Measurements from ENCODE around the gene GSK3B. TPM values are rescaled to one million over a fixed set of nuclear protein-coding genes. Genes with fewer than 3 reads are reported as not detected.

GSK3B gene
- total and polyA plus RNA-seq, 10 of the 15 experiments (the other 5 are each of a cell fraction or from before 2014, with no cell fraction given), result 8.5 to 49.8 (median 25.5) TPM

- no peaks in the 10 kb centered on the region for H4K20me1 ChIP-seq (ENCODE audit: control insufficient read depth, insufficient read depth)
- in situ Hi-C loops (cut with MboI), result no loop called here
- no peak for ATAC-seq
- H3K79me2 ChIP-seq (ENCODE audit: control insufficient read depth, insufficient read depth, low read length), result no peaks in the 10 kb centered on the region
- H3K27me3 ChIP-seq (replicated peaks in 1 of 2; ENCODE audit: control insufficient read depth in 2 of 2, insufficient read depth in 2 of 2, low read length in 1 of 2), result no peaks in the 10 kb centered on the region
- no peak overlapping the region for H3K9ac ChIP-seq (ENCODE audit: control insufficient read depth, insufficient read depth, low read length)
- no peaks in the 10 kb centered on the region for H3K36me3 ChIP-seq (ENCODE audit: control insufficient read depth in 2 of 2, insufficient read depth in 2 of 2, low read length in 1 of 2)
- DNase-seq (ENCODE audit: low read depth, low spot score), result no peak
- ChIA-PET CTCF (interaction anchor here (1.4 kb wide), 1 partner anchor 11 kb away, joined by 5 read pairs; no protein-coding TSS in a partner anchor), SMC1A (ENCODE audit: uncharacterized antibody, unreplicated experiment) (no interaction called here), POLR2A (no interaction called here), RAD21 (ENCODE audit: unreplicated experiment) (interaction anchor here (1.5 kb wide), 1 partner anchor 33 kb away, joined by 4 read pairs; no protein-coding TSS in a partner anchor)
- H3K27ac ChIP-seq (ENCODE audit: control insufficient read depth, insufficient read depth), result no peak overlapping the region
- H3K4me2 ChIP-seq (ENCODE audit: control insufficient read depth, insufficient read depth), result no peak overlapping the region
- H3K4me1 ChIP-seq (ENCODE audit: control insufficient read depth, insufficient read depth, low read length), result no peaks in the 10 kb centered on the region
- intact Hi-C loops (cut with micrococcal nuclease; ENCODE audit: unreplicated experiment), result no loop called here
- H3K9me3 ChIP-seq (replicated peaks; ENCODE audit: control insufficient read depth, insufficient read depth, low read length), result peaks cover 2% of the 10 kb centered on the region; the same call in 1 of the 3 replicates
- no peak overlapping the region for H3K4me3 ChIP-seq
- WGBS (ENCODE audit: insufficient coverage, insufficient replicate concordance, low lambda C conversion rate, missing lambda C conversion rate), result 85% methylated on average over 2 of the region's 2 CpGs
- BruUV-seq (replicated peaks), result no TSS peak
- FAIRE-seq, result no peak
- H2AFZ ChIP-seq (ENCODE audit: control insufficient read depth, low read depth, low read length), result no peak overlapping the region
- no peak for TF ChIP-seq BRCA1 (IDR thresholded peaks at IDR 0.05; ENCODE audit: low read depth, low read length)
- TF ChIP-seq MEF2A (IDR thresholded peaks at IDR 0.05; ENCODE audit: insufficient read depth, low read depth, low read length), result no peak
- no peak for TF ChIP-seq BHLHE40 (IDR thresholded peaks at IDR 0.05; ENCODE audit: borderline replicate concordance in 1 of 2, low read depth in 2 of 2, low read length in 1 of 2)
- TF ChIP-seq, protein P1, sequence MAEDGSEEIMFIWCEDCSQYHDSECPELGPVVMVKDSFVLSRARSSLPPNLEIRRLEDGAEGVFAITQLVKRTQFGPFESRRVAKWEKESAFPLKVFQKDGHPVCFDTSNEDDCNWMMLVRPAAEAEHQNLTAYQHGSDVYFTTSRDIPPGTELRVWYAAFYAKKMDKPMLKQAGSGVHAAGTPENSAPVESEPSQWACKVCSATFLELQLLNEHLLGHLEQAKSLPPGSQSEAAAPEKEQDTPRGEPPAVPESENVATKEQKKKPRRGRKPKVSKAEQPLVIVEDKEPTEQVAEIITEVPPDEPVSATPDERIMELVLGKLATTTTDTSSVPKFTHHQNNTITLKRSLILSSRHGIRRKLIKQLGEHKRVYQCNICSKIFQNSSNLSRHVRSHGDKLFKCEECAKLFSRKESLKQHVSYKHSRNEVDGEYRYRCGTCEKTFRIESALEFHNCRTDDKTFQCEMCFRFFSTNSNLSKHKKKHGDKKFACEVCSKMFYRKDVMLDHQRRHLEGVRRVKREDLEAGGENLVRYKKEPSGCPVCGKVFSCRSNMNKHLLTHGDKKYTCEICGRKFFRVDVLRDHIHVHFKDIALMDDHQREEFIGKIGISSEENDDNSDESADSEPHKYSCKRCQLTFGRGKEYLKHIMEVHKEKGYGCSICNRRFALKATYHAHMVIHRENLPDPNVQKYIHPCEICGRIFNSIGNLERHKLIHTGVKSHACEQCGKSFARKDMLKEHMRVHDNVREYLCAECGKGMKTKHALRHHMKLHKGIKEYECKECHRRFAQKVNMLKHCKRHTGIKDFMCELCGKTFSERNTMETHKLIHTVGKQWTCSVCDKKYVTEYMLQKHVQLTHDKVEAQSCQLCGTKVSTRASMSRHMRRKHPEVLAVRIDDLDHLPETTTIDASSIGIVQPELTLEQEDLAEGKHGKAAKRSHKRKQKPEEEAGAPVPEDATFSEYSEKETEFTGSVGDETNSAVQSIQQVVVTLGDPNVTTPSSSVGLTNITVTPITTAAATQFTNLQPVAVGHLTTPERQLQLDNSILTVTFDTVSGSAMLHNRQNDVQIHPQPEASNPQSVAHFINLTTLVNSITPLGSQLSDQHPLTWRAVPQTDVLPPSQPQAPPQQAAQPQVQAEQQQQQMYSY (CRISPR knock-in tag; IDR thresholded peaks at IDR 0.05), result no peak
- TF ChIP-seq BCL11A (IDR thresholded peaks at IDR 0.05; ENCODE audit: low read depth, low read length), result no peak
- no peak for TF ChIP-seq EZH2 (IDR thresholded peaks at IDR 0.05; ENCODE audit: borderline replicate concordance, control insufficient read depth, low read depth, low read length)
- TF ChIP-seq CREM (IDR thresholded peaks at IDR 0.05; ENCODE audit: low read depth), result no peak
- TF ChIP-seq ZBTB11 (CRISPR knock-in tag; IDR thresholded peaks at IDR 0.05), result no peak
- TF ChIP-seq KLF5 (IDR thresholded peaks at IDR 0.05; ENCODE audit: partially characterized antibody), result no peak
- TF ChIP-seq TCF12 (IDR thresholded peaks at IDR 0.05; ENCODE audit: low read depth, low read length), result no peak
- TF ChIP-seq, protein P2, sequence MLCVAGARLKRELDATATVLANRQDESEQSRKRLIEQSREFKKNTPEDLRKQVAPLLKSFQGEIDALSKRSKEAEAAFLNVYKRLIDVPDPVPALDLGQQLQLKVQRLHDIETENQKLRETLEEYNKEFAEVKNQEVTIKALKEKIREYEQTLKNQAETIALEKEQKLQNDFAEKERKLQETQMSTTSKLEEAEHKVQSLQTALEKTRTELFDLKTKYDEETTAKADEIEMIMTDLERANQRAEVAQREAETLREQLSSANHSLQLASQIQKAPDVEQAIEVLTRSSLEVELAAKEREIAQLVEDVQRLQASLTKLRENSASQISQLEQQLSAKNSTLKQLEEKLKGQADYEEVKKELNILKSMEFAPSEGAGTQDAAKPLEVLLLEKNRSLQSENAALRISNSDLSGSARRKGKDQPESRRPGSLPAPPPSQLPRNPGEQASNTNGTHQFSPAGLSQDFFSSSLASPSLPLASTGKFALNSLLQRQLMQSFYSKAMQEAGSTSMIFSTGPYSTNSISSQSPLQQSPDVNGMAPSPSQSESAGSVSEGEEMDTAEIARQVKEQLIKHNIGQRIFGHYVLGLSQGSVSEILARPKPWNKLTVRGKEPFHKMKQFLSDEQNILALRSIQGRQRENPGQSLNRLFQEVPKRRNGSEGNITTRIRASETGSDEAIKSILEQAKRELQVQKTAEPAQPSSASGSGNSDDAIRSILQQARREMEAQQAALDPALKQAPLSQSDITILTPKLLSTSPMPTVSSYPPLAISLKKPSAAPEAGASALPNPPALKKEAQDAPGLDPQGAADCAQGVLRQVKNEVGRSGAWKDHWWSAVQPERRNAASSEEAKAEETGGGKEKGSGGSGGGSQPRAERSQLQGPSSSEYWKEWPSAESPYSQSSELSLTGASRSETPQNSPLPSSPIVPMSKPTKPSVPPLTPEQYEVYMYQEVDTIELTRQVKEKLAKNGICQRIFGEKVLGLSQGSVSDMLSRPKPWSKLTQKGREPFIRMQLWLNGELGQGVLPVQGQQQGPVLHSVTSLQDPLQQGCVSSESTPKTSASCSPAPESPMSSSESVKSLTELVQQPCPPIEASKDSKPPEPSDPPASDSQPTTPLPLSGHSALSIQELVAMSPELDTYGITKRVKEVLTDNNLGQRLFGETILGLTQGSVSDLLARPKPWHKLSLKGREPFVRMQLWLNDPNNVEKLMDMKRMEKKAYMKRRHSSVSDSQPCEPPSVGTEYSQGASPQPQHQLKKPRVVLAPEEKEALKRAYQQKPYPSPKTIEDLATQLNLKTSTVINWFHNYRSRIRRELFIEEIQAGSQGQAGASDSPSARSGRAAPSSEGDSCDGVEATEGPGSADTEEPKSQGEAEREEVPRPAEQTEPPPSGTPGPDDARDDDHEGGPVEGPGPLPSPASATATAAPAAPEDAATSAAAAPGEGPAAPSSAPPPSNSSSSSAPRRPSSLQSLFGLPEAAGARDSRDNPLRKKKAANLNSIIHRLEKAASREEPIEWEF (IDR thresholded peaks at IDR 0.05; ENCODE audit: insufficient replicate concordance, low read depth, low read length), result no peak
- no peak for TF ChIP-seq ESRRA (IDR thresholded peaks at IDR 0.05; ENCODE audit: low read length)
Measured at GRCh38 chr3:120114376-120114775, 20.1 kb upstream of the GSK3B start.
